HepG2 (cell line): Measurements from ENCODE around the gene GOLT1A. TPM values are rescaled to one million over a fixed set of nuclear protein-coding genes. Genes with fewer than 3 reads are reported as not detected.
A peak's percentile ranks its signal among the peaks of the same experiment; 100 is the strongest.

Source experiments
- ATAC-seq: fragments of 200-7000 bp; cut with Tn5 transposase; 3 replicates; pipeline ENCODE4 v1.9.1; 2020; ENCODE audit warnings: mild to moderate bottlenecking, moderate library complexity
- BruUV-seq: library from RNA; stranded (reverse); fragments of 400-500 nt; replicated peaks from 2 replicates; lab custom pipeline; 2021; lab: Mats Ljungman, UMichigan
- CTCF ChIA-PET: fragments of 300-600 bp; formaldehyde crosslinking; extraction: SDS; loops from one replicate; lab custom pipeline; 2021; ENCODE audit warnings: low total read pairs, inconsistent platforms, low intra/inter-chr PET ratio; lab: Yijun Ruan, JAX
- POLR2A ChIA-PET: fragments of 350-600 bp; sonication (Branson Sonifier 250); formaldehyde crosslinking; loops from one replicate; lab custom pipeline; 2020; ENCODE audit warnings: antibody characterized with exemption, inconsistent platforms; lab: Yijun Ruan, JAX
- DNase-seq: peaks from one replicate; pipeline ENCODE4 v3.0.0-alpha.2; 2015; ENCODE audit warnings: low spot score
- FAIRE-seq: peaks from 3 replicates; lab custom pipeline; 2011; peaks lifted over from hg19 to GRCh38; lab: Jason Lieb, UNC
- H2AFZ ChIP-seq: one replicate; pipeline ENCODE4 v1.6.1; 2011; ENCODE audit warnings: low read length, inconsistent platforms
- H3K27ac ChIP-seq: fragments of 300-600 bp; 3 replicates; pipeline ENCODE4 v1.8.0; 2011; ENCODE audit warnings: mixed run types, mild to moderate bottlenecking, mixed read lengths, low read length, inconsistent platforms; ENCODE audit not compliant: insufficient read depth; ENCODE audit errors: extremely low read length
- H3K27me3 ChIP-seq, 2 experiments: fragments of 200-600 bp in 1 of 2; 2 replicates in 1 of 2; 3 replicates in 1 of 2; pipeline versions ENCODE4 v1.6.0 to v1.8.0; 2011; ENCODE audit warnings: low read length in 2 of 2, mild to moderate bottlenecking in 2 of 2, moderate library complexity in 2 of 2, inconsistent platforms in 1 of 2; ENCODE audit not compliant: insufficient read depth in 2 of 2, control insufficient read depth in 1 of 2
- H3K36me3 ChIP-seq, 2 experiments: fragments of 200-600 bp in 1 of 2; replicated peaks in 1 of 2; 2 replicates in 1 of 2; 3 replicates in 1 of 2; pipeline versions ENCODE4 v1.5.1 to v1.8.0; 2011; ENCODE audit warnings: low read length in 2 of 2, inconsistent platforms in 1 of 2; ENCODE audit not compliant: insufficient read depth in 2 of 2, control insufficient read depth in 1 of 2
- H3K4me1 ChIP-seq: 2 replicates; pipeline ENCODE4 v1.5.1; 2012; ENCODE audit warnings: low read length, inconsistent platforms; ENCODE audit not compliant: insufficient read depth
- H3K4me2 ChIP-seq: 2 replicates; pipeline ENCODE4 v1.6.0; 2011; ENCODE audit warnings: low read depth, low read length, inconsistent platforms
- H3K4me3 ChIP-seq, 3 experiments: fragments of 200-600 bp in 1 of 3; sonication (generic), shearing (Covaris generic) in 1 of 3; replicated peaks in 1 of 3; 2 replicates each; pipeline ENCODE4 v1.5.1; 2011 to 2016; ENCODE audit warnings: low read length in 3 of 3, inconsistent platforms in 2 of 3, low read depth in 2 of 3, mild to moderate bottlenecking in 2 of 3, control low read depth in 1 of 3, mixed read lengths in 1 of 3; ENCODE audit not compliant: insufficient read depth in 1 of 3
- H3K79me2 ChIP-seq: one replicate; pipeline ENCODE4 v1.6.1; 2011; ENCODE audit warnings: low read length, inconsistent platforms; ENCODE audit not compliant: insufficient read depth
- H3K9ac ChIP-seq: 2 replicates; pipeline ENCODE4 v1.6.0; 2011; ENCODE audit warnings: mild to moderate bottlenecking, low read depth, low read length, inconsistent platforms; ENCODE audit not compliant: insufficient read depth
- H3K9me3 ChIP-seq: 2 replicates; pipeline ENCODE4 v1.5.1; 2012; ENCODE audit warnings: mild to moderate bottlenecking, low read length
- H4K20me1 ChIP-seq: 2 replicates; pipeline ENCODE4 v1.6.0; 2011; ENCODE audit warnings: inconsistent platforms, mild to moderate bottlenecking, low read length, moderate library complexity; ENCODE audit not compliant: insufficient read depth
- ETV6 ChIP-seq: sonication (generic); formaldehyde crosslinking; conservative IDR thresholded peaks from 2 replicates; pipeline ENCODE4 v1.4.0; 2020; ENCODE audit warnings: missing genetic modification reagents
- FOSL1 ChIP-seq: sonication (generic); formaldehyde crosslinking; IDR thresholded peaks from 2 replicates; pipeline ENCODE4 v1.9.0; 2021; ENCODE audit warnings: missing genetic modification reagents, borderline replicate concordance
- GATAD2A ChIP-seq: IDR thresholded peaks from 2 replicates; pipeline ENCODE4 v1.6.1; 2016
- HNRNPH1 ChIP-seq: fragments of 200-400 bp; formaldehyde crosslinking; optimal IDR thresholded peaks from 2 replicates; pipeline ENCODE3; 2017; ENCODE audit warnings: mild to moderate bottlenecking, low read depth, low read length
- HOXA5 ChIP-seq: sonication (generic); formaldehyde crosslinking; IDR thresholded peaks from 2 replicates; pipeline ENCODE4 v1.4.0; 2020; ENCODE audit warnings: missing genetic modification reagents
- IRF9 ChIP-seq: sonication (generic); formaldehyde crosslinking; IDR thresholded peaks from 2 replicates; pipeline ENCODE4 v1.8.0; 2022; ENCODE audit warnings: missing genetic modification reagents, mild to moderate bottlenecking, borderline replicate concordance
- RARG ChIP-seq: sonication (generic); formaldehyde crosslinking; IDR thresholded peaks from 2 replicates; pipeline ENCODE4 v1.4.0; 2020; ENCODE audit warnings: low read depth, mild to moderate bottlenecking, missing genetic modification reagents
- THAP9 ChIP-seq: sonication (generic); formaldehyde crosslinking; IDR thresholded peaks from 2 replicates; pipeline ENCODE4; 2020; ENCODE audit warnings: missing genetic modification reagents, mild to moderate bottlenecking, borderline replicate concordance
- THRA ChIP-seq: sonication (generic); formaldehyde crosslinking; IDR thresholded peaks from 2 replicates; pipeline ENCODE4 v1.4.0; 2020; ENCODE audit warnings: missing genetic modification reagents, borderline replicate concordance
- ZXDC ChIP-seq: sonication (generic); formaldehyde crosslinking; IDR thresholded peaks from 2 replicates; pipeline ENCODE4 v1.5.0; 2020; ENCODE audit warnings: mild to moderate bottlenecking, missing genetic modification reagents
- WGBS: methylation state at CpG from one replicate; pipeline ENCODE4 v1.1.6; 2017; ENCODE audit warnings: low lambda C conversion rate; 5-methylcytosine and 5-hydroxymethylcytosine counted together
- in situ Hi-C: cut with HindIII; loops from 2 replicates; pipeline ENCODE4 v1.10.0; 2017; ENCODE audit warnings: low pct_unique_long_range_greater_than_20kb; ENCODE audit not compliant: extremely low pct_ligation_motif_present
- intact Hi-C: fragments of 100-400 bp; cut with micrococcal nuclease; formaldehyde crosslinking; loops from one replicate; pipeline ENCODE4 v1.10.0; 2022; ENCODE audit not compliant: unreplicated experiment
- polyA plus RNA-seq, 8 experiments: library from polyadenylated mRNA; depleted of rRNA in 3 of 8; stranded (reverse) in 7 of 8; unstranded in 1 of 8; fragments of >200 nt; fragmentation: Illumina TruSeq in 4 of 8; extraction: Trizol in 4 of 8; gene quantifications; 2 replicates each; pipeline versions ENCODE4 v1.2.1 to v1.2.3, GENCODE V29; 2011 to 2016; ENCODE audit warnings: low read depth in 4 of 8, missing spikeins in 1 of 8, mixed read lengths in 1 of 8; ENCODE audit not compliant: insufficient read depth in 1 of 8
- total RNA-seq, 5 experiments: library from RNA; depleted of rRNA; stranded (reverse); fragments of >200 nt; fragmentation: Illumina TruSeq; extraction: Trizol; gene quantifications; 2 replicates each; pipeline ENCODE4 v1.2.3, GENCODE V29; 2016; ENCODE audit warnings: low read depth in 1 of 5

Gene GOLT1A
- total and polyA plus RNA-seq, 2 of the 13 experiments (the other 11 are each of a cell fraction or from before 2014, with no cell fraction given) = 25.8 to 28.0 TPM

GRCh38 chr1:204255966-204256365, 42.2 kb upstream of the GOLT1A start:
- ChIA-PET CTCF (no interaction called here), POLR2A (no interaction called here)
- Histone ChIP-seq H2AFZ (no peak overlapping the region), H4K20me1 (no peaks in the 10 kb centered on the region), H3K79me2 (no peaks in the 10 kb centered on the region), H3K27me3 (no peaks in the 10 kb centered on the region), H3K36me3 (peaks cover 11 to 18% of the 10 kb centered on the region in 2 experiments; a peak in 4 of 5 replicates), H3K27ac (peak overlapping the region; percentile 70), H3K9ac (no peak overlapping the region), H3K4me1 (peaks cover 34% of the 10 kb centered on the region), H3K4me3 (no peak overlapping the region), H3K4me2 (no peak overlapping the region), H3K9me3 (no peaks in the 10 kb centered on the region)
- in situ Hi-C loops (no loop called here), intact Hi-C loops (no loop called here)
- ATAC-seq = no peak
- no peak for FAIRE-seq
- BruUV-seq = no TSS peak
- no peak for DNase-seq
- TF ChIP-seq FOSL1 (CRISPR knock-in tag) (no peak), ETV6 (CRISPR knock-in tag) (no peak), HNRNPH1 (no peak), IRF9 (no peak)
- 100% methylated on average over 2 of the region's 5 CpGs for WGBS

- CTCF ChIA-PET = no interaction called here
- POLR2A ChIA-PET = interaction anchor here (1.3 to 1.8 kb wide), 5 partner anchors 10 to 123 kb away, joined by 4 to 9 read pairs (median 7); partner anchors contain the start of gene GOLT1A
- BruUV-seq = no TSS peak
- no peaks in the 10 kb centered on the region for H4K20me1 ChIP-seq
- DNase-seq = no peak
- FAIRE-seq = no peak
- no peaks in the 10 kb centered on the region for H3K9me3 ChIP-seq
- H3K4me2 ChIP-seq = no peak overlapping the region
- H3K4me1 ChIP-seq = peaks cover 26% of the 10 kb centered on the region
- H3K9ac ChIP-seq = no peak overlapping the region
- peaks cover 11 to 18% of the 10 kb centered on the region in 2 experiments; a peak in 4 of 5 replicates for H3K36me3 ChIP-seq
- no peak overlapping the region for H3K4me3 ChIP-seq
- intact Hi-C loops (no loop called here), in situ Hi-C loops (no loop called here)
- H3K79me2 ChIP-seq = no peaks in the 10 kb centered on the region
- H3K27me3 ChIP-seq = no peaks in the 10 kb centered on the region
- WGBS = 86% methylated on average over 5 of the region's 5 CpGs
- H2AFZ ChIP-seq = no peak overlapping the region
- peak overlapping the region; percentile 70 for H3K27ac ChIP-seq
- no peak for ATAC-seq
- TF ChIP-seq ZXDC (CRISPR knock-in tag) = no peak
- no peak for TF ChIP-seq HOXA5 (CRISPR knock-in tag)
- TF ChIP-seq THRA (CRISPR knock-in tag) = no peak
- TF ChIP-seq THAP9 = no peak
- TF ChIP-seq GATAD2A (CRISPR knock-in tag) = no peak
- no peak for TF ChIP-seq RARG (CRISPR knock-in tag)
Observed at GRCh38 chr1:204255225-204255624, 41.4 kb upstream of the GOLT1A start.
